GM12864 (cell line): ENCODE data around the gene MYO18A.

Experiments
- DNase-seq: peaks from one replicate; pipeline ENCODE4 v3.0.0-alpha.2; 2011; ENCODE audit warnings: low read depth
- H3K4me3 ChIP-seq: 2 replicates; pipeline ENCODE4 v1.5.1; 2011; ENCODE audit warnings: mild to moderate bottlenecking, low read depth, low read length, control low read depth
- CTCF ChIP-seq: IDR thresholded peaks from 2 replicates; pipeline ENCODE4 v1.5.1; 2011; ENCODE audit warnings: low read depth, mild to moderate bottlenecking, moderate library complexity, low read length, control low read depth, inconsistent platforms; ENCODE audit errors: missing control alignments

MYO18A gene

DNA sequence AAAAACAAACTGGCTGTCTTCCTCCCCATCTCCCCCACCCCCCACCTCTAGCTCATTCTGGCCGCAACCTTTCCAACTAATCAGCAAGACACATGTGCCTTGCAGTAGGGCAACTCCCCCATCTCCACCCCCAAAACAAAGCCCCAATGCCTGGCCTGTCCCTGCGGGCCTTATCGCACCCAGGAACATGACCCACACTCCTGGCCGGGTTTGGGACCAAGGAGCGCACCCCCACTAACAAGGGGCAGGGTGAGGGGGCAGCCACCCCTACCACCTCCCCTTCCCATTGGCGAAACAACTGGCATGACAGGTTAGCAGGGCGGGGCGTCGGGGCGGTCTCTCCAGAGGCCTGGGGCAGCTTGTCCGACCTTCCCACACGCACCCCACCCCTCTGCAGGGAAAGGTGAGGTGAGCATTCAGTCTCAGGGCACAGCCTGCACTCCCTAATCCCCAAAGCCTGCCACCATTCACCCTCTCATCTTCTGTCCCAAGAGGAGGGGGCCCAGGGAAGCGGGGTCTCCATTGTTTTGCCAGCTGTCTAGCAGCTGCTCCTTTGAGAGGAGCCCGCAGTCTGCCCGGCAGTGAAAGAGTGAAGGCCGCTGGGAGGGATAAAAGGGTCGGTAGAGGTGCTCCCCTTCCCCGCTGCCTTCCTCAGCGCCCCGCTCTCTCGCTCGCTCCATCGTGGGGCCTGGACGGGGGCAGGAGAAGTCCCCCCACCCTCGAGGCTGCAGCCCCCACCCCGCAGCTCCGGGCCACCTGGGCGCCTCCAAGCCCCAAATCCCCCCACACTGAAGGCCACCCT lies 765 bp downstream of the MYO18A start:
- H3K4me3 ChIP-seq, result peak overlapping the region; percentile 50
- no peak for DNase-seq
- no peak for TF ChIP-seq CTCF

DNA sequence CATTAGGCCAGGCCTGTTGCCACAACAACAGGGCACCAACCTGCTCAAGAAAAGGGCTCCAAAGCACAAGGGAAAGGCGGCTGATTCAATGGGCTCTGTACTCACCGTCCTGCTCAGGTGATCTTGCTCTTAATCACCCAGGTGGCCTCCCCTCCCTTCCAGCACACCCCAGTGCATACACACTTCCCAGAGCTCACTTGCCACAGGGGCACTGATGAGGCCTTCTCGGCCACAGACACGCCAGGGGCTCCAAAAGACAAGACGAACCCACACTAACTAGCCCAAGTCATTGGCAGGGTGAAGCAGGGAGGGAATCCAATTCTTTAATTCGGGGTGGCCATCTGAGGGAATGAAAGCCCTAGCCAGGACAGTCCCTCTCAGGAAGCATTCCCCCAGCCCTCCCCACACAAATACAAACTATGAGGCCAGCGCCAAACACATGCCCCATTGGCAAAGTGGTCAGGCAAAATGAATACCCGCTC lies 1.4 kb downstream of the MYO18A start:
- TF ChIP-seq CTCF, result no peak
- no peak overlapping the region for H3K4me3 ChIP-seq
- no peak for DNase-seq

DNA sequence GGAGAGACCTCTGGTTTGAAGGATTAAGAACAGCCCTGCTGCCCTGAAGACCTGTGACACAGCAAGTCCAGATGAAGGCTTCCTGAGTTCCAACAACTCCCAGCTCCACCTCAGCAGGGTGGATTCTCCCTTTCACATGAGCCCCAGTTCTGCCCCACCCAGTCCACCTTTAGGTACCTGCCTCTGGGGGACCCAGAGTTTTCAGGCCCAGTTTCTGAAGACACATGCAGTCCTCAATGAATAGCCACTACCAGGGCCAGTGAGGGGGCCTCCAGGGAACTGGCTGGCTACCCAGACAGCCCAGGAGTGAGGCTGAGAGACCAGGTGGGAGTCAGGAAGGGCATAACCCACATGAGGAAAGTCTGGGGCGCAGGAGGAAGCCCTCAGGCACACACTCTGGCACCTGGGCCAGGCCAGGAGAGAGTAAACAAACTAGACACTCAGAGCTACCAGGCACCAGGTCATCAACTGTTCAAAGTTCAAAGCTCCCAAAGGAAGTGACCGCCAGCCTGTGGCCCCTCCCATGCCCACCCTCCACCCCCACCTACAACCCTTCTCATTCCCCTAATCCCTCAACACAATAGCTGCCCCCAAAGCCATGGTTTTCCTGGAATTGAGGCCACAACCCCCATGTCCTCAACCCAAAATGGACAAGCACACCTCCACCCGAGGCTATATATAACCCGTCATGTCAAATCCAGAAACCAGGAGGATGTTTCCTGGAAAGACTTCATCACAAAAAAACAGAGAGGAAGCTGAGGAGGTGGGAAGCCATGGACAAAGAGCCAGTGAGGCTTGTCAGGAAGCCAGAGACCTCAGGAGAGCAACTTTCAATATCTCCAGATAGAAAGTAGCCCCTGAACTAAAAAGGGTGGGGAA lies 2.1 kb downstream of the MYO18A start:
- H3K4me3 ChIP-seq, result no peak overlapping the region
- DNase-seq, result no peak
- no peak for TF ChIP-seq CTCF

- H3K4me3 ChIP-seq, result no peak overlapping the region
- no peak for TF ChIP-seq CTCF
- no peak for DNase-seq
These were observed 2.7 kb downstream of the MYO18A start for GRCh38 chr17:29177541-29177870.

GRCh38 chr17:29176558-29177351 lies 3.4 kb downstream of the MYO18A start:
- peak; percentile 48 for DNase-seq
- peak overlapping the region; percentile 71 for H3K4me3 ChIP-seq

More at GRCh38 chr17:29176558-29177351, 3.4 kb downstream of the MYO18A start:
- no peak for TF ChIP-seq CTCF
